Measurements from ENCODE around the gene CAMSAP2.

The CAMSAP2 gene

DNA sequence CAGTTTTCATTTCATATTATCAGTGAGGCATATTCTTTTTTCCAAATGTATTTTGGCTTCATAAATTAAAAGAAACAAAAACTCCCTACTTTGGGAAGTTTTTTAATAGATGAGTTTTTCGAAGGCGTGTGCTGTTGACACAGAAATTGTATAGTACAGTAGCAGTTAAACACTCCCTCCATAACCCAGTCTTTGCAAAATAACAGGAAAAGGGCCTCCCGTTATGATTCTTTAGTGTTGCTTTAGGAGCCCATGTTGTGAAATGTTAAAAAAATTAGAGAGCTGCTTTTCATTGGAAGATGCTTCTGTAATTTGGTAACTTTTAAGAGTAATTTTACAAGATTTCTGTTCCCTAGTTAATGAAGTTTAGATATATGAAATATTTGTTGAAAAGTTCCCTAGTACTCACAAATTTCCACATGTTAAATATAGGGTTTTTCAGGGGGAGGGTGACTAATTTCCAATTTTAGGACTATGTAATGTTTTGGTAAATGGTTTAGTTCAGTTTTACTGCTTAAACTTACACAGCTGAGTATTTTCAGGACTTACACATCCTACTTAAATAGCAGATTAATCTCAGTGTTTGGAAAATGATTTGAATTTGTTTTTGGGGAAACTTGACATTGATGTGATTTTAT, 2.0 kb downstream of the CAMSAP2 start:
- no peaks in the 10 kb centered on the region for H3K36me3 ChIP-seq (ENCODE audit: low read length)
- H3K79me2 ChIP-seq (ENCODE audit: insufficient read depth, low read length) = peaks cover 7% of the 10 kb centered on the region; the same call in 1 of the 2 replicates
- H3K4me2 ChIP-seq (ENCODE audit: low read depth, low read length, poor library complexity, severe bottlenecking) = peak overlapping the region; percentile 65
- peaks cover 19% of the 10 kb centered on the region; the same call in 1 of the 2 replicates for H3F3A ChIP-seq (ENCODE audit: insufficient read depth)
- no peaks in the 10 kb centered on the region for H4K20me1 ChIP-seq (ENCODE audit: low read depth, low read length)
- 0 out of 2 replicates have a peak overlapping the region, but pooled peaks have one; percentile 75 for H3K9ac ChIP-seq (ENCODE audit: low read length)
- no peaks in the 10 kb centered on the region for H3K27me3 ChIP-seq (ENCODE audit: low read length)
- H3K9me2 ChIP-seq (replicated peaks; ENCODE audit: insufficient read depth, low read length) = no peaks in the 10 kb centered on the region
- no peak overlapping the region for H2AFZ ChIP-seq (ENCODE audit: low read depth, low read length, severe bottlenecking)
- no peak for TF ChIP-seq EZH2phosphoT487 (conservative IDR thresholded peaks at IDR 0.05; ENCODE audit: low read length)
- TF ChIP-seq, protein P1, sequence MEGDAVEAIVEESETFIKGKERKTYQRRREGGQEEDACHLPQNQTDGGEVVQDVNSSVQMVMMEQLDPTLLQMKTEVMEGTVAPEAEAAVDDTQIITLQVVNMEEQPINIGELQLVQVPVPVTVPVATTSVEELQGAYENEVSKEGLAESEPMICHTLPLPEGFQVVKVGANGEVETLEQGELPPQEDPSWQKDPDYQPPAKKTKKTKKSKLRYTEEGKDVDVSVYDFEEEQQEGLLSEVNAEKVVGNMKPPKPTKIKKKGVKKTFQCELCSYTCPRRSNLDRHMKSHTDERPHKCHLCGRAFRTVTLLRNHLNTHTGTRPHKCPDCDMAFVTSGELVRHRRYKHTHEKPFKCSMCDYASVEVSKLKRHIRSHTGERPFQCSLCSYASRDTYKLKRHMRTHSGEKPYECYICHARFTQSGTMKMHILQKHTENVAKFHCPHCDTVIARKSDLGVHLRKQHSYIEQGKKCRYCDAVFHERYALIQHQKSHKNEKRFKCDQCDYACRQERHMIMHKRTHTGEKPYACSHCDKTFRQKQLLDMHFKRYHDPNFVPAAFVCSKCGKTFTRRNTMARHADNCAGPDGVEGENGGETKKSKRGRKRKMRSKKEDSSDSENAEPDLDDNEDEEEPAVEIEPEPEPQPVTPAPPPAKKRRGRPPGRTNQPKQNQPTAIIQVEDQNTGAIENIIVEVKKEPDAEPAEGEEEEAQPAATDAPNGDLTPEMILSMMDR (IDR thresholded peaks at IDR 0.05; ENCODE audit: insufficient read depth, low read length, poor library complexity, severe bottlenecking) = no peak
- H3K9me3 ChIP-seq (ENCODE audit: insufficient read depth, low read length) = no peaks in the 10 kb centered on the region
- H3K4me3 ChIP-seq (ENCODE audit: insufficient read depth, low read length, poor library complexity, severe bottlenecking) = peak overlapping the region; percentile 71
- H3K27ac ChIP-seq (ENCODE audit: low read depth, low read length) = no peak overlapping the region

DNA sequence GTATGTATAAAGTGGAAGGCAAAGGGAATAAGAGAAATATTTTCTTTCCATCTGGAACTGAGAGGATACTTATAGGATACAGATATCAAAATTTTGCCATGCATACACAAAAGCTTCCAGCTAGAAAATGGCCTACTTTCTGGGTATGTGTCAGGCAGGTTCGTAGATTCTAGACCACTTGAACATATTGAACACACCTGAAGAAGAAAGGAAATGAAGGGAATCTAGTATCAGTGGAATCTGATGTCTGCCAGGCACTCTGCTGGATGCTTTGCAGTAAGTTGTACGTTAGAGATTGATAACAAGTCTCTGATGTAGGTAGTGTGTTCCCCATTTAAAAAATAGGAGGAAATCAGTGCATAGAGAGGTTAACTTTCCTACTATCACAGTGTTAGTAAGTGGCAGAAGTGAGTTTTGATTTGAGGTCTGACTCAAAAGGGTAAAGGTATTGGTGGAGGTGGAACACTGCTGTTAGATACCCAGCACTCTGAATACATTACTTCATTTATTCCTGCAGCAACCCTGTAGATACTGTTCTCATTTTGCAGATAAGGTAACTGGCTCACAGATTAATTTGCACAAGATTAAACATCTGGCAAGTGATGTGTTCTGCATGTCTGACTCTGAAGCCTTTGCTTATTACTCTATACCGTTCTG, 3.0 kb downstream of the CAMSAP2 start:
- Histone ChIP-seq H3F3A (ENCODE audit: insufficient read depth) (peaks cover 19% of the 10 kb centered on the region; the same call in 1 of the 2 replicates), H3K4me3 (ENCODE audit: insufficient read depth, low read length, poor library complexity, severe bottlenecking) (no peak overlapping the region), H3K9ac (ENCODE audit: low read length) (no peak overlapping the region), H3K36me3 (ENCODE audit: low read length) (no peaks in the 10 kb centered on the region), H3K79me2 (ENCODE audit: insufficient read depth, low read length) (peaks cover 7% of the 10 kb centered on the region; the same call in 1 of the 2 replicates), H3K27ac (ENCODE audit: low read depth, low read length) (no peak overlapping the region), H3K9me2 (replicated peaks; ENCODE audit: insufficient read depth, low read length) (no peaks in the 10 kb centered on the region), H3K27me3 (ENCODE audit: low read length) (no peaks in the 10 kb centered on the region), H2AFZ (ENCODE audit: low read depth, low read length, severe bottlenecking) (no peak overlapping the region), H4K20me1 (ENCODE audit: low read depth, low read length) (no peaks in the 10 kb centered on the region), H3K4me2 (ENCODE audit: low read depth, low read length, poor library complexity, severe bottlenecking) (peak overlapping the region; percentile 65), H3K9me3 (ENCODE audit: insufficient read depth, low read length) (no peaks in the 10 kb centered on the region)
- TF ChIP-seq, protein P1 (IDR thresholded peaks at IDR 0.05; ENCODE audit: insufficient read depth, low read length, poor library complexity, severe bottlenecking) = no peak
- no peak for TF ChIP-seq EZH2phosphoT487 (conservative IDR thresholded peaks at IDR 0.05; ENCODE audit: low read length)

DNA sequence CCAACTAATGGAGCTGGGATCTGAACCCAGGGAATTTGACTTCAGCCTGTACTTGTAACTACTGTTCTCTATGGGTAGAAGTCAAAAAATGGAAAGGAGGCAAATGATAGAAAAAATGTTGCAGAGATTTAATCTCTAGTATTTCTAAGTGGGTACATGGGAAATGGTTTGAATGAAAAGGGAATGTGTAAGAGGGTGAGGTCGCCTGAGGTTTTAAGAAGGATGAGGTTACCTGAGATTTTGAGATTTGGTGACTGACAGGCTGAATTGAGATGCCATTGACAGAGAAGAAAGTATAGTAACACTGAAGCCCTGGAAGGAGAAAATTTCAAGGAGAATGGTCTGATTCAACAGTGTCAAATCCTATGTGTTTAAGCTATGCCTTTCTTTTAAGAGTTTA, 5.5 kb downstream of the CAMSAP2 start:
- no peak overlapping the region for H3K4me2 ChIP-seq (ENCODE audit: low read depth, low read length, poor library complexity, severe bottlenecking)

More for the DNA sequence above, 5.5 kb downstream of the CAMSAP2 start:
- no peaks in the 10 kb centered on the region for H3K27me3 ChIP-seq (ENCODE audit: low read length)
- peaks cover 14% of the 10 kb centered on the region; the same call in 1 of the 2 replicates for H3F3A ChIP-seq (ENCODE audit: insufficient read depth)
- TF ChIP-seq, protein P1 (IDR thresholded peaks at IDR 0.05; ENCODE audit: insufficient read depth, low read length, poor library complexity, severe bottlenecking) = no peak
- TF ChIP-seq EZH2phosphoT487 (conservative IDR thresholded peaks at IDR 0.05; ENCODE audit: low read length) = no peak
- no peaks in the 10 kb centered on the region for H3K9me3 ChIP-seq (ENCODE audit: insufficient read depth, low read length)
- H3K9me2 ChIP-seq (replicated peaks; ENCODE audit: insufficient read depth, low read length) = no peaks in the 10 kb centered on the region
- peaks cover 13% of the 10 kb centered on the region; the same call in 1 of the 2 replicates for H3K79me2 ChIP-seq (ENCODE audit: insufficient read depth, low read length)
- no peak overlapping the region for H2AFZ ChIP-seq (ENCODE audit: low read depth, low read length, severe bottlenecking)
- H3K4me3 ChIP-seq (ENCODE audit: insufficient read depth, low read length, poor library complexity, severe bottlenecking) = no peak overlapping the region
- no peak overlapping the region for H3K27ac ChIP-seq (ENCODE audit: low read depth, low read length)
- no peaks in the 10 kb centered on the region for H3K36me3 ChIP-seq (ENCODE audit: low read length)
- no peaks in the 10 kb centered on the region for H4K20me1 ChIP-seq (ENCODE audit: low read depth, low read length)
- H3K9ac ChIP-seq (ENCODE audit: low read length) = no peak overlapping the region

Measured in SU-DHL-6 (cell line).